Measurements from ENCODE around the gene YAP1.

DNA sequence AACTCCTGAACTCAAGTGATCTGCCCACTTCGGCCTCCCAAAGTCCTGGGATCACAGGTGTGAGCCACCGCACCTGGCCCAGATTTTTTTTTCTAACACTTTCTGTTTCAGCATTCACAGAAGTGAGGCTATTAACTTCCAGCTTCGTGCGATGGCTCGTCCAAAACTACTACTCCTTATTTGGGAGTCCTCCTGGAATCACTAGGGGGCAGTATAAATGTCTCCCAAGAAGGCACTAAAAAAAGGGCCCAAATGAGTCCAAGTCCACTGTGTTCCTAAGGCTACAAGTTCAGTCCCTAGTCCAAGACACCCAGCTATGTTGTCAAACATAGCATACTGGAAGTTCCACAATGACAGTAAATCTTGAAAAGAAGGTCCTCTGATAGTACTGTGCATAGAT is 143.8 kb downstream of the YAP1 start:
- TF ChIP-seq, protein P1, sequence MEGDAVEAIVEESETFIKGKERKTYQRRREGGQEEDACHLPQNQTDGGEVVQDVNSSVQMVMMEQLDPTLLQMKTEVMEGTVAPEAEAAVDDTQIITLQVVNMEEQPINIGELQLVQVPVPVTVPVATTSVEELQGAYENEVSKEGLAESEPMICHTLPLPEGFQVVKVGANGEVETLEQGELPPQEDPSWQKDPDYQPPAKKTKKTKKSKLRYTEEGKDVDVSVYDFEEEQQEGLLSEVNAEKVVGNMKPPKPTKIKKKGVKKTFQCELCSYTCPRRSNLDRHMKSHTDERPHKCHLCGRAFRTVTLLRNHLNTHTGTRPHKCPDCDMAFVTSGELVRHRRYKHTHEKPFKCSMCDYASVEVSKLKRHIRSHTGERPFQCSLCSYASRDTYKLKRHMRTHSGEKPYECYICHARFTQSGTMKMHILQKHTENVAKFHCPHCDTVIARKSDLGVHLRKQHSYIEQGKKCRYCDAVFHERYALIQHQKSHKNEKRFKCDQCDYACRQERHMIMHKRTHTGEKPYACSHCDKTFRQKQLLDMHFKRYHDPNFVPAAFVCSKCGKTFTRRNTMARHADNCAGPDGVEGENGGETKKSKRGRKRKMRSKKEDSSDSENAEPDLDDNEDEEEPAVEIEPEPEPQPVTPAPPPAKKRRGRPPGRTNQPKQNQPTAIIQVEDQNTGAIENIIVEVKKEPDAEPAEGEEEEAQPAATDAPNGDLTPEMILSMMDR (IDR thresholded peaks at IDR 0.05): peak in 2 of 6 experiments; percentile 13 to 34
- no peak for TF ChIP-seq POLR2A (IDR thresholded peaks at IDR 0.05)

Data from esophagus squamous epithelium (tissue), 4 donors.